ENCODE data around the gene MZT2B. TPM values are rescaled to one million over a fixed set of nuclear protein-coding genes. Genes with fewer than 3 reads are reported as not detected.
A peak's percentile ranks its signal among the peaks of the same experiment; 100 is the strongest.
"Not testable (repeated sequence)": the region's sequence is repeated elsewhere in the genome, so short reads cannot be mapped to it uniquely, and the experiment has no call there.

MZT2B gene
- total and polyA plus RNA-seq, 9 of the 15 experiments (the other 6 are each of a cell fraction or from before 2014, with no cell fraction given), result 5.1 to 435 (median 102) TPM

- H3K79me2 ChIP-seq (ENCODE audit: control insufficient read depth, insufficient read depth, low read length); in situ Hi-C loops (cut with MboI); H3K9me1 ChIP-seq (ENCODE audit: control insufficient read depth, insufficient read depth, low read length); H3K27me3 ChIP-seq (ENCODE audit: control insufficient read depth in 2 of 2, insufficient read depth in 2 of 2, low read length in 2 of 2); intact Hi-C loops (cut with micrococcal nuclease); FAIRE-seq; POLR2A ChIA-PET; H3K27ac ChIP-seq (ENCODE audit: extremely low read depth, low read depth, low read length); CTCF ChIA-PET (ENCODE audit: low intra/inter-chr PET ratio); H3K36me3 ChIP-seq (ENCODE audit: control insufficient read depth, insufficient read depth, low read length); H3K4me3 ChIP-seq; H2AFZ ChIP-seq (ENCODE audit: low read depth, low read length); H3K4me2 ChIP-seq (ENCODE audit: insufficient read depth, low read length); H4K20me1 ChIP-seq (replicated peaks; ENCODE audit: control insufficient read depth, insufficient read depth, low read length); H3K9me3 ChIP-seq (replicated peaks; ENCODE audit: control insufficient read depth, insufficient read depth, low read depth, low read length); BruUV-seq (replicated peaks); DNase-seq (ENCODE audit: extremely low read depth in 1 of 4, low spot score in 3 of 4); ATAC-seq; H3K4me1 ChIP-seq (replicated peaks in 1 of 2; ENCODE audit: control insufficient read depth in 2 of 2, insufficient read depth in 2 of 2, low read length in 2 of 2): not testable (repeated sequence)
- TF ChIP-seq MAFF (IDR thresholded peaks at IDR 0.05; ENCODE audit: low read length) (peak; percentile 75), MAFG (tag; conservative IDR thresholded peaks at IDR 0.05) (peak; percentile 70), C11orf30 (IDR thresholded peaks at IDR 0.05; ENCODE audit: low read depth) (peak; percentile 88), ZNF316 (IDR thresholded peaks at IDR 0.05) (peak; percentile 96), MAFK (IDR thresholded peaks at IDR 0.05; ENCODE audit: low read length) (peak; percentile 63; the same call in 1 of the 2 replicates)
- 41% methylated on average over 6 of the region's 6 CpGs for WGBS (ENCODE audit: insufficient coverage, low coverage, missing lambda C conversion rate)
- H3K9ac ChIP-seq (ENCODE audit: insufficient read depth in 1 of 2, low read depth in 2 of 2, low read length in 2 of 2), result 0 out of 4 replicates have a peak overlapping the region, but pooled peaks of 1 of the 2 experiments have one; percentile 77
These were observed 9.3 kb downstream of the MZT2B start for GRCh38 chr2:130191319-130191718.

DNA sequence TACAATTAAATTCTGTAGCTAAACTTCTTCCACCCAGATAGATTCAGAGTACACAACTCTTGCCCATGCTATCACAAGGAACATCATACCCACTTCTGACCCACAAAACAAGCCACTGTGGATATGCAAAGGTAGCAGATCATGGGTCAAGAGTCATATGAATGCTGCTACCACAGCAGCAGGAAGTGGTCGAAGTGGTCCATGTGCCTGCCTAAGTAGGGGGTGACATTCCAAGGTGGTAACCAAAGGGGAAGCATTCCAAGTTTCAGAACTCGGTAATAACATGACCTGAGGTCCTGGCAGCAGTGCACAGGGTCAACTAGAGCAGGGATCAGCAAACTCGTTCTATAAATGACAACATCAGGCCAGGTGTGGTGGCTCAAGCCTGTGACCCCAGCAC lies 10.4 kb downstream of the MZT2B start:
- H3K9ac ChIP-seq (ENCODE audit: insufficient read depth in 1 of 2, low read depth in 2 of 2, low read length in 2 of 2); BruUV-seq (replicated peaks); H2AFZ ChIP-seq (ENCODE audit: low read depth, low read length); H3K4me2 ChIP-seq (ENCODE audit: insufficient read depth, low read length); intact Hi-C loops (cut with micrococcal nuclease); H3K27ac ChIP-seq (ENCODE audit: extremely low read depth, low read depth, low read length); H3K9me3 ChIP-seq (replicated peaks; ENCODE audit: control insufficient read depth, insufficient read depth, low read depth, low read length); POLR2A ChIA-PET; H3K4me1 ChIP-seq (replicated peaks in 1 of 2; ENCODE audit: control insufficient read depth in 2 of 2, insufficient read depth in 2 of 2, low read length in 2 of 2); H3K4me3 ChIP-seq; H3K79me2 ChIP-seq (ENCODE audit: control insufficient read depth, insufficient read depth, low read length); FAIRE-seq; H4K20me1 ChIP-seq (replicated peaks; ENCODE audit: control insufficient read depth, insufficient read depth, low read length); DNase-seq (ENCODE audit: extremely low read depth in 1 of 4, low spot score in 3 of 4); H3K27me3 ChIP-seq (ENCODE audit: control insufficient read depth in 2 of 2, insufficient read depth in 2 of 2, low read length in 2 of 2); CTCF ChIA-PET (ENCODE audit: low intra/inter-chr PET ratio); in situ Hi-C loops (cut with MboI); H3K36me3 ChIP-seq (ENCODE audit: control insufficient read depth, insufficient read depth, low read length); H3K9me1 ChIP-seq (ENCODE audit: control insufficient read depth, insufficient read depth, low read length); ATAC-seq: not testable (repeated sequence)
- WGBS (ENCODE audit: insufficient coverage, low coverage, missing lambda C conversion rate), result 52% methylated on average over 2 of the region's 3 CpGs

DNA sequence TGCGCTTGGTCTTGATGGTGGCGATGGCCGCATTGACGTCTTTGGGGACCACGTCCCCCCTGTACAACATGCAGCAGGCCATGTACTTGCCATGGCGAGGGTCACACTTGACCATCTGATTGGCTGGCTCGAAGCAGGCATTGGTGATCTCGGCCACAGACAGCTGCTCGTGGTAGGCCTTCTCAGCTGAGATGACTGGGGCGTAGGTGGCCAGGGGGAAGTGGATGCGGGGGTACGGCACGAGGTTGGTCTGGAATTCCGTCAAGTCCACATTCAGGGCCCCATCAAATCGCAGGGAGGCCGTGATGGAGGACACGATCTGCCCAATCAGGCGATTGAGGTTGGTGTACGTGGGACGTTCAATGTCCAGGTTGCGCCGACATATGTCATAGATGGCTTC lies 11.8 kb downstream of the MZT2B start:
- H3K4me2 ChIP-seq (ENCODE audit: insufficient read depth, low read length); H3K4me1 ChIP-seq (replicated peaks in 1 of 2; ENCODE audit: control insufficient read depth in 2 of 2, insufficient read depth in 2 of 2, low read length in 2 of 2); in situ Hi-C loops (cut with MboI); H3K9me1 ChIP-seq (ENCODE audit: control insufficient read depth, insufficient read depth, low read length); CTCF ChIA-PET (ENCODE audit: low intra/inter-chr PET ratio); FAIRE-seq; H3K36me3 ChIP-seq (ENCODE audit: control insufficient read depth, insufficient read depth, low read length); H3K9ac ChIP-seq (ENCODE audit: insufficient read depth in 1 of 2, low read depth in 2 of 2, low read length in 2 of 2); H3K9me3 ChIP-seq (replicated peaks; ENCODE audit: control insufficient read depth, insufficient read depth, low read depth, low read length); BruUV-seq (replicated peaks); H3K4me3 ChIP-seq; H3K27me3 ChIP-seq (ENCODE audit: control insufficient read depth in 2 of 2, insufficient read depth in 2 of 2, low read length in 2 of 2); H3K27ac ChIP-seq (ENCODE audit: extremely low read depth, low read depth, low read length); ATAC-seq; DNase-seq (ENCODE audit: extremely low read depth in 1 of 4, low spot score in 3 of 4); H4K20me1 ChIP-seq (replicated peaks; ENCODE audit: control insufficient read depth, insufficient read depth, low read length); H2AFZ ChIP-seq (ENCODE audit: low read depth, low read length); intact Hi-C loops (cut with micrococcal nuclease); H3K79me2 ChIP-seq (ENCODE audit: control insufficient read depth, insufficient read depth, low read length): not testable (repeated sequence)
- WGBS (ENCODE audit: insufficient coverage, low coverage, missing lambda C conversion rate), result 75% methylated on average over 9 of the region's 22 CpGs
- POLR2A ChIA-PET, result interaction anchor here (0.8 kb wide), 1 partner anchor 11 kb away, joined by 3 read pairs; no protein-coding TSS in a partner anchor

All from K562 (cell line).